ENCODE data around the gene SLC26A8.

GRCh38 chr6:36025932-36026327 lies 1.5 kb upstream of the SLC26A8 start:
- TF ChIP-seq, protein P1, sequence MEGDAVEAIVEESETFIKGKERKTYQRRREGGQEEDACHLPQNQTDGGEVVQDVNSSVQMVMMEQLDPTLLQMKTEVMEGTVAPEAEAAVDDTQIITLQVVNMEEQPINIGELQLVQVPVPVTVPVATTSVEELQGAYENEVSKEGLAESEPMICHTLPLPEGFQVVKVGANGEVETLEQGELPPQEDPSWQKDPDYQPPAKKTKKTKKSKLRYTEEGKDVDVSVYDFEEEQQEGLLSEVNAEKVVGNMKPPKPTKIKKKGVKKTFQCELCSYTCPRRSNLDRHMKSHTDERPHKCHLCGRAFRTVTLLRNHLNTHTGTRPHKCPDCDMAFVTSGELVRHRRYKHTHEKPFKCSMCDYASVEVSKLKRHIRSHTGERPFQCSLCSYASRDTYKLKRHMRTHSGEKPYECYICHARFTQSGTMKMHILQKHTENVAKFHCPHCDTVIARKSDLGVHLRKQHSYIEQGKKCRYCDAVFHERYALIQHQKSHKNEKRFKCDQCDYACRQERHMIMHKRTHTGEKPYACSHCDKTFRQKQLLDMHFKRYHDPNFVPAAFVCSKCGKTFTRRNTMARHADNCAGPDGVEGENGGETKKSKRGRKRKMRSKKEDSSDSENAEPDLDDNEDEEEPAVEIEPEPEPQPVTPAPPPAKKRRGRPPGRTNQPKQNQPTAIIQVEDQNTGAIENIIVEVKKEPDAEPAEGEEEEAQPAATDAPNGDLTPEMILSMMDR (IDR thresholded peaks at IDR 0.05) = no peak
- no peak for TF ChIP-seq POLR2A (IDR thresholded peaks at IDR 0.05)
- TF ChIP-seq EP300 (IDR thresholded peaks at IDR 0.05) = no peak
